Stimulated activated memory B cell treated with anti-CD40 and anti-IgM and Interleukin-4, amounts not matched to agents 10 μg/mL and 1 μg/mL and 100 μg/mL, for 72 hours (primary cell): Measurements from ENCODE around the gene PRKN.

Experiments used
- ATAC-seq: fragments of 150-1000 bp; cut with Tn5 transposase; 2 replicates; pipeline ENCODE4 v1.10.0; 2021
- H3K27ac Mint-ChIP-seq: one replicate; pipeline ENCODE4 v1.8.0; 2022; ENCODE audit warnings: mild to moderate bottlenecking, mixed read lengths
- H3K27me3 Mint-ChIP-seq: one replicate; pipeline ENCODE4 v1.8.0; 2022; ENCODE audit warnings: mixed read lengths
- H3K36me3 Mint-ChIP-seq: one replicate; pipeline ENCODE4 v1.8.0; 2022; ENCODE audit warnings: mixed read lengths
- H3K4me1 Mint-ChIP-seq: one replicate; pipeline ENCODE4 v1.8.0; 2022; ENCODE audit warnings: mixed read lengths
- H3K4me3 Mint-ChIP-seq: one replicate; pipeline ENCODE4 v1.8.0; 2022; ENCODE audit warnings: mild to moderate bottlenecking, moderate library complexity, mixed read lengths
- H3K9me3 Mint-ChIP-seq: one replicate; pipeline ENCODE4 v1.8.0; 2022; ENCODE audit warnings: mixed read lengths

PRKN gene

DNA sequence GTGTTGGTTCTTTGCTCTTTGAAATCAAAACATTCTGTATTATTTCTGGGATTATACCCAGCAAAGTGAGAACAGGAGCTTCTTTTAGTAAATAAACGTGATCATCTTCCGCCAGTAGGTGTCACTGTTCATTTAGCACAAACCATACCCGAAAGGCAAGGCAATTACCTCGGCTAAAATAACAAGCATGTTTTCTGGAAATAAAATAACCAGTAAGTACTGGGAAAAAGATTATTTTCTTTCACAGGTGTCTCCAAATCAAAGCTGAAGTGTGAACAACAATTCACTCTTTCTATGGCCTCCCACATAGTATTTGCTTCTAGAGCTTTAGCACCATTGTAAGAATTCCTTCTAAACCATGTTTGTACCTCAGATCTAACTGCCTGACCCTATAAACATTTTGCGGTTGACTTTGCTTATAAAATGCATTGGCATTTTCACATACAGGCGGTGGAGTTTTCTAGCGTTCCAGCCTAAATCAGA is 1309.1 kb downstream of the PRKN start:
- no peaks in the 10 kb centered on the region for H3K4me1 Mint-ChIP-seq
- H3K27me3 Mint-ChIP-seq = peaks cover 16% of the 10 kb centered on the region
- no peaks in the 10 kb centered on the region for H3K9me3 Mint-ChIP-seq
- no peak for ATAC-seq
- H3K27ac Mint-ChIP-seq = no peak overlapping the region
- H3K36me3 Mint-ChIP-seq = no peaks in the 10 kb centered on the region
- no peak overlapping the region for H3K4me3 Mint-ChIP-seq

DNA sequence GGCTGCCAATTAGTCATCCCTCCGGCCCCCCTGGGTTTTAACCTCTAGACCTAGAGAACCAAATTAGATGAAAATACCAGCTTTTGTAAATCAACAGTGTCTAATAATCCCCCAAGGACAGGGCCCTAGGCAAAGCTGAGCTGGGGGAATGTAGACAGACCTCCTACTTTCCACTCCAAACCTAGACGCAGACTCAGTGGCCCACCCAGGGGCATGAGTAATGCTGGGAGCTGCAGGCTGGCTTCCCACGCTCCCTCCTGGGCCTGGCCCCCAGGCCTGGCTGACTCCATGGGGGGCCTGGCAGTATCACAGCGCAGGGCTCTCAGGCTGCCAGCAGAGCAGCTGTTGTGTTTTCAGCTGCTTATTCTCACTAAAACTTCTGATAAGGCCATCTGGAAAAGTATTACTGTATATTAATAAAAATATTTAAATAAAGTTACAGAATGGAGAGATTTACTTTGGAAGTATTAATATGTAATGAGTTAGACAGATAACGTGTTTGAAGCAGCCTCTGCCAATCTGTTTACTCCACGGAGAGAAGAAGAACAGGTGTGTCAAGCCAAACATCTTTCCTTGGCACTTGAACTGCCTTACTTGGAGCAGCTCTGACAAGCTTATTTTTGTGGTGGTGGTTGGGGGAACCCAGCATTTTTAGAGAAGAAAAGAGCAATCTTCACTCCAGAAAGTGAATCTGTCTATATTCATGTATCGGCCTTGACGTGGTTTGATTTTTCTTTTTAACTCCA is 1309.7 kb downstream of the PRKN start:
- Mint-ChIP-seq H3K27me3 (peaks cover 16% of the 10 kb centered on the region), H3K4me3 (no peak overlapping the region), H3K27ac (no peak overlapping the region), H3K36me3 (no peaks in the 10 kb centered on the region), H3K9me3 (no peaks in the 10 kb centered on the region), H3K4me1 (no peaks in the 10 kb centered on the region)
- no peak for ATAC-seq

DNA sequence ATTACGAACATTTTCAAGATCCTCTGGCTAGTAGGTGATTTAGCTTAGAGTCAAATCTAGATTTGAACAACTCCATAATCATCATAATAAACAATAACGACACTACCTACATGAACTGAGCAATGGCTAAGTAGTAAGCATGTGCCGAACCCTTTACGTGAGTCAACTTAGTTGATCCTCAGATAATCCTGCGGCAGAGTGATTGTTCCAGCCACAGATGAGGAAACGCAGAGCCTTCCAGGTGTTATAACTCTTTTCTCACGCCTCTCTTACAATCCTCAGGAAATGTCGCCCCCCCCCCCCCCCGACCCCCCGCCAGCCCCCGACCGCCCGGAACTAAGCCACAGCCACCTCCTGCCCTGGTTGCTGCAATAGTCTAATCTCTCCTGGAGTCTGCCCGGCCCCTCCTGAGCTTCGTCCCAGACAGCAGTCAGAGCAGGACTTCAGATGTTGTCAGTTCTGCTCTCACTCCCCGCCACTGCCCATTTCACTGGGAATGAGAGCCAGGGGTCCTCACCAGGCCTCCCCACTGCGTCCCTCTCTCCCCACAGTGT is 1312.2 kb downstream of the PRKN start:
- no peak for ATAC-seq
- Mint-ChIP-seq H3K27ac (no peak overlapping the region), H3K4me3 (no peak overlapping the region), H3K36me3 (no peaks in the 10 kb centered on the region), H3K9me3 (no peaks in the 10 kb centered on the region), H3K4me1 (no peaks in the 10 kb centered on the region), H3K27me3 (peaks cover 16% of the 10 kb centered on the region)

DNA sequence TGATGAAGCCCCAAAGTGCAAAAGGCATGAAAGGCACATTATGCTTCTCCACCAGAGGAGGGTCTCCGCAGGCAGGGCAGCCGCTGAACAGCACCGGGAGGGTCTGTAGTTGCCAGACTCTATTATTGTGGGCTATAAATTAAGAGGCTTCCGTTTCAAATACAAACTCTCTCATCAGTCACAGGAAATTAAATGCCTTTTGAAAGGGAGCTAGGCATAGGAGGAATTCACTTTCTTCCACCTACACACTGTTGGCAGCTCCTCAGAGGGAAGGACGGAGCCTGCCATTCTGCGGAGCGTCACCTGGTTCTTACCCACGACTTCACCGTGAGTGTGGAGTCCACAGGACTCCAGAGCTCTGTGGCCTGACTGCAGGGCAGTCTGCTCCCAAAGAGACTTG is 1312.9 kb downstream of the PRKN start:
- no peaks in the 10 kb centered on the region for H3K4me1 Mint-ChIP-seq
- H3K36me3 Mint-ChIP-seq = no peaks in the 10 kb centered on the region
- no peak for ATAC-seq
- peaks cover 16% of the 10 kb centered on the region for H3K27me3 Mint-ChIP-seq
- no peak overlapping the region for H3K27ac Mint-ChIP-seq
- no peaks in the 10 kb centered on the region for H3K9me3 Mint-ChIP-seq
- H3K4me3 Mint-ChIP-seq = no peak overlapping the region

DNA sequence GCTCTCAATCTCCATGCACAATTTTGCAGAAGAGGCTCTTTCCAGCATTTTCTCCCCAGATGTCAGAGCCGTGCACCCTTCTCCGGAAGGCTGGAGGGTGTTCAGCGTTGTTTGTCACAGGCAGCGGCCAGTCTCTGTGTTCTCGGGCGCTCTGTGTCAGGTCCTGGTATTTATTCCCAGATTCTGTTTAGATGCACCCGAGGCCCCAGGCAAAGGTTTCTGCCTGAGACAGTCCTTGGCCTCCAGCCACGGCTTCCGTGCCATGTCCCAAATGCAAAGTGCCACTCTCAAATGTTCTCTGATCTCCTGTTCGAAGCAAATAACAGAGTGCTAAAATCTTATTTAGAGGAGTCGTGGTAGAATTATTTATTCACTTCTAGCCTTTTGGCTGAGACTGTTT is 1313.4 kb downstream of the PRKN start:
- Mint-ChIP-seq H3K27ac (no peak overlapping the region), H3K36me3 (no peaks in the 10 kb centered on the region), H3K4me1 (no peaks in the 10 kb centered on the region), H3K27me3 (peaks cover 16% of the 10 kb centered on the region), H3K4me3 (no peak overlapping the region), H3K9me3 (no peaks in the 10 kb centered on the region)
- no peak for ATAC-seq

DNA sequence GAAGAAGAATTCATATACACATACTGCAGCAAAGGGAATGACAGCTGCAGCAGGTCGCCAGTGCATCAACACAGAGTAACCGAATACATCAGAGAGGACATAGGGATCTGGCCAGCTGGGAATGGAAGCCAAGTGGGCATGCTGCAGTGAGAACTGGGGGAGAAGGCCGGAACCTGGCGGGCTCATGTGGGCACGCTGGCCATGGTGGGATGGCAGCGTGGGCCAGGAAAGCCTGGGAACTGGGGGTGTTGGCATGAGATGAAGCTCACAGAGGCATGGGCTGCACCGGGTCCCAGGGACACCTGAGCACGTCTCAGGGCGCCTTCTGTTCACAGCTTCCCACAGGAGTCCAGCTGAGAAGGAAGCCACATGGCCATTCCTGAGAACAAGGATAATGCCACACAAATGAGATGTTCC is 1314.2 kb downstream of the PRKN start:
- H3K36me3 Mint-ChIP-seq = no peaks in the 10 kb centered on the region
- no peaks in the 10 kb centered on the region for H3K4me1 Mint-ChIP-seq
- peaks cover 16% of the 10 kb centered on the region for H3K27me3 Mint-ChIP-seq
- no peak overlapping the region for H3K27ac Mint-ChIP-seq
- no peak overlapping the region for H3K4me3 Mint-ChIP-seq
- no peak for ATAC-seq
- no peaks in the 10 kb centered on the region for H3K9me3 Mint-ChIP-seq

DNA sequence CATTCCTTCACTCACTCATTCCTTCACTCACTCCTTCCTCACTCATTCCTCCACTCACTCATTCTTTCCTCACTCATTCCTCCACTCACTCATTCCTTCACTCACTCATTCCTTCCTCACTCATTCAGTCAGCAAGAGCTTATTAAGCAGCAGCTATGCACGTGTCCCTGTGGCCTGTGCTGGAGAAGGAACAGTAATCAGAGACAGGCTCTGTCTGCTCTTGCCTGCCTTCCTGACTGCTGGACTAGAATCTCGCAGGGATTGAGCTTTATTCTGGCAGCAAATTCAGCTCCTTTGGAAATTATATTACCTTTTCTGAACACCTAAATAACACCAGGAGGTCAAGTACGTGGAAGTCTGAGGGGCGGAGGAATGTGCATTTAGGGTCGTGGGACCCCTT is 1314.8 kb downstream of the PRKN start:
- no peaks in the 10 kb centered on the region for H3K9me3 Mint-ChIP-seq
- no peak for ATAC-seq

DNA sequence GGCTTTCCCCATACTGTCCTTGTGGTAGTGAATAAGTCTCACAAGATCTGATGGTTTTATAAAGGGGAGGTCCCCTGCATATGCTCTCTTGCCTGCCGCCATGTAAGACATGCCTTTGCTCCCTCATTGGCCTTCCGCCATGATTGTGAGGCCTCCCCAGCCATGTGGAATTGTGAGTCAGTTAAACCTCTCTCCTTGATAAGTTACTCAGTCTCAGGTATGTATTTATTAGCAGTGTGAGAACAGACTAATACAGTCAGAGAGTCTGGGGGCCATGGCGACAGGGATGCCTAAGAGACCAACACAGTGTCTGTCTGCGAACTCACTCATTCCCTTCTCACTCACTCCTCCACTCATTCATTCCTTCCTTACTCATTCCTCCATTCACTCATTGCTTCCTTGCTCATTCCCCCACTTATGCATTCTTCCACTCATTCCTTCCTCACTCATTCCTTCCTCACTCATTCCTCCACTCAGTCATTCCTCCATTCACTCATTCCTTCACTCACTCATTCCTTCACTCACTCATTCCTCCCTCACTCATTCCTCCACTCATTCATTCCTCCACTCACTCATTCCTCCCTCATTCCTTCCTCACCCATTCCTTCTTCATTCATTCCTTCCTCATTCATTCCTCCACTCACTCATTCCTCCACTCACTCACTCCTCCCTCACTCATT is 1316.2 kb downstream of the PRKN start:
- H3K4me3 Mint-ChIP-seq = no peak overlapping the region
- no peaks in the 10 kb centered on the region for H3K36me3 Mint-ChIP-seq
- H3K4me1 Mint-ChIP-seq = no peaks in the 10 kb centered on the region
- H3K27me3 Mint-ChIP-seq = peaks cover 9% of the 10 kb centered on the region
- ATAC-seq = no peak
- no peak overlapping the region for H3K27ac Mint-ChIP-seq
- H3K9me3 Mint-ChIP-seq = no peaks in the 10 kb centered on the region

More for the DNA sequence above, 1314.8 kb downstream of the PRKN start:
- H3K4me1 Mint-ChIP-seq = no peaks in the 10 kb centered on the region
- H3K4me3 Mint-ChIP-seq = no peak overlapping the region
- H3K36me3 Mint-ChIP-seq = no peaks in the 10 kb centered on the region
- H3K27me3 Mint-ChIP-seq = peaks cover 16% of the 10 kb centered on the region
- H3K27ac Mint-ChIP-seq = no peak overlapping the region

DNA sequence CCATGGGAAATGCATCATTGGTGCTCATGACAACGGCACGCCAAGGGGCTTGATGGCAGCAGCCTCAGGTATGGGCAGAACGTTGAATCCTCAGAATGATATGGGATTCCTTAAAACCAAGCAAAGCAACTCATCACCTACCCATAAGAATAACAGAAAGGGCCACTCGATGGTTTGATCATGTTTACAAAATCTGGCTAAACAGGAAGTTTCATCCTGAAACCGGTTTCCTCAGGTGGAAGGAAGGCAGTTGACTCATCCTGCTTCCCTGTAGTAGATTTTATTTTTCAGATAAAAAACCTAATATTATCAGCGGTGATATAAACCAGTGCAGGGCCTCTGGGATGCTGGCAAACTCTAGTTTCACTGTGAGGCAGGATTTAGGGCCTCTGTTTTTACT is 1316.8 kb downstream of the PRKN start:
- H3K4me1 Mint-ChIP-seq = no peaks in the 10 kb centered on the region
- H3K27ac Mint-ChIP-seq = no peak overlapping the region
- H3K36me3 Mint-ChIP-seq = no peaks in the 10 kb centered on the region
- H3K4me3 Mint-ChIP-seq = no peak overlapping the region
- H3K27me3 Mint-ChIP-seq = peaks cover 2% of the 10 kb centered on the region
- no peaks in the 10 kb centered on the region for H3K9me3 Mint-ChIP-seq
- no peak for ATAC-seq

DNA sequence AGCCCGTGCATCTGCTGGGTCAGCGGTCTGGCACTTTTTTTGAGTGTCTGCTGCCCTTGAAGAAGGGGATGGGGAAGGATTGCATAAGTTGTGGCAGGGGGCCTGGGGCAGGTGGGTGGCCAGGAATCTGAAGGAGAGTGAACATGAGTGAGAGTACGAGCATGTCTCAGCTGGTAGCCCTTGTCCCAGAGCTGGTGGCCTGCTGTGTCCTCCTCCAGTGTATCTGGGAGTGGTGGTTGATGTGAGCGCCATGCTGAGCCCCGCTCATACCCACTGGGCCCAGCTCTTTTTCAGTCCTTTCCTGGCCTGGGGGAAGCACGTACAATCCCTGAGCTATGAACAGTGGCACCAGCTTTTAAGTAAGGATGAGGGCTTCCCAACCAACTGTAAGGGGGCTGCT is 1317.5 kb downstream of the PRKN start:
- Mint-ChIP-seq H3K27ac (no peak overlapping the region), H3K36me3 (no peaks in the 10 kb centered on the region), H3K4me1 (no peaks in the 10 kb centered on the region), H3K4me3 (no peak overlapping the region), H3K27me3 (no peaks in the 10 kb centered on the region), H3K9me3 (no peaks in the 10 kb centered on the region)
- ATAC-seq = no peak

DNA sequence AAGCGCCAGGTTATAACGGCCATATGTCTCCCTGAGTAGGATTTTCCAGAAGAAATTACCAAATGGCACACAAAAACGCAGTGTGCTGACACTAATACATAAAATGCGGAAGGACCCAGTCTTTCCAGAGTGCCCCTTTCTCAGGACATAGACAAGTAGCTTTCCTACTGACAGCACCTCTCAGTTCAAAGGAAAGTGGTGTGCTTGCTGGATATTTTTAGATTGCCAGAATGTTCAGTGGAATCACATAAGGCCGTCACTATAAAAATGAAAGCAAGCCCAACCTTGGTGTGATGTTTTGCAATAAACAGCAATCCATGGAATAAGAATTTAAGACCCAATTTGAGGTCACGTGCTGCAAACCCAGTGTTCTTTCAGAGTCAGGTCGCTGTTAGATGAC is 1318.2 kb downstream of the PRKN start:
- H3K4me1 Mint-ChIP-seq = no peaks in the 10 kb centered on the region
- no peak overlapping the region for H3K4me3 Mint-ChIP-seq
- ATAC-seq = no peak
- H3K9me3 Mint-ChIP-seq = no peaks in the 10 kb centered on the region
- H3K36me3 Mint-ChIP-seq = no peaks in the 10 kb centered on the region
- no peak overlapping the region for H3K27ac Mint-ChIP-seq
- H3K27me3 Mint-ChIP-seq = no peaks in the 10 kb centered on the region

DNA sequence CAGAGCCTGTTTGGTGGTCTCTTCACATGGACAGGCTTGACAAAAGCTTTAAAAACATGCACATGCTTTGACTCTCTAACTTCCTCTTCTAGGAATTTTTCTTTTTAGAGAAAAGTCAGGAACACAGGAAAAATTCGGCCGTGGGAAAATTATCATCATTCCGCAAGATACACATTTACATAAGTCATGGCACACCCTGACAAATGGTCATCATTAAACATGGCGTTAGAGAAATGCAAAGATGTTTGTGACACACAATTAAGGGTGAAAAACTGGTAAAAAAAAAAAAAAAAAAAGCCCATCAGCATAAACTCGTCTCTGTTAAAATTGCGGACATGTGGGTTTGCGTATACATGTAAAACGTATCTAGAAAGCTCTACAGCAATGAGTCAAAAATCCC is 1319.5 kb downstream of the PRKN start:
- Mint-ChIP-seq H3K36me3 (no peaks in the 10 kb centered on the region), H3K27ac (no peak overlapping the region), H3K4me1 (no peaks in the 10 kb centered on the region), H3K9me3 (peaks cover 6% of the 10 kb centered on the region), H3K4me3 (no peak overlapping the region), H3K27me3 (no peaks in the 10 kb centered on the region)
- ATAC-seq = no peak

DNA sequence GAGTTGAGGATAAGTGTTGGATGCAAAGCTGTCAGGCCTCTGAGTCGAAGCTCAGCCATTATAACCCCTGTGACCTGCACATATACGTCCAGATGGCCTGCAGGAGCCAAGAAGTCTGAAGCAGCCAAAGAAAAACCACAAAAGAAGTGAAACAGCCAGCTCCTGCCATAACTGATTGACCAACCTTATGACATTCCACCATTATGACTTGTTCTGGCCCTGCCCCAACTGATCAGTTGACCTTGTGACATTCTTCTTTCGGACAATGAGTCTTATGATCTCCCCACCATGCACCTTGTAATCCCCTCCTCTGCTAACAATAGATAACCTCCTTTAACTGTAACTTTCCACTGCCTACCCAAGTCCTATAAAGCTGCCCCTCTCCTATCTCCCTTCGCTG is 1320.0 kb downstream of the PRKN start:
- H3K4me1 Mint-ChIP-seq = no peaks in the 10 kb centered on the region
- H3K4me3 Mint-ChIP-seq = no peak overlapping the region
- H3K9me3 Mint-ChIP-seq = peaks cover 6% of the 10 kb centered on the region
- H3K27ac Mint-ChIP-seq = no peak overlapping the region
- no peaks in the 10 kb centered on the region for H3K27me3 Mint-ChIP-seq
- no peak for ATAC-seq
- no peaks in the 10 kb centered on the region for H3K36me3 Mint-ChIP-seq

DNA sequence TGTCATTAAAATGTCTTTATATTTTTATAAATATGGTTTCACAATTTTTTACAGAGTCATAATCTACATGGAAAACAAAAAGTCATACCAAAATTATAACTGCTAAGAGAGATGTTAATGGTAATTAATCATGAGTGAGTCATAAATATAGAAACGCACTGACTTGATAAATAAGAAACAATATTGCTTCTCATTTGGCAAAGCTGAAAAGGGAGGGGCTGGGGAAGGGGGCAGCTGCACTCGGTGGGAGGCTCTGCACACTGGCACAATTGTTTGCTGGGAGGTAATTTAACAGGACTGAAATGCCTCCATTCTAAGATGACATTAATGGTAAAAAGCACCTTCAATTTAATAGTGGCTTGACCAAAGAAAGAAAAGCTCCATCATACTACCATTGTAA is 1320.5 kb downstream of the PRKN start:
- Mint-ChIP-seq H3K36me3 (no peaks in the 10 kb centered on the region), H3K27ac (no peak overlapping the region)

DNA sequence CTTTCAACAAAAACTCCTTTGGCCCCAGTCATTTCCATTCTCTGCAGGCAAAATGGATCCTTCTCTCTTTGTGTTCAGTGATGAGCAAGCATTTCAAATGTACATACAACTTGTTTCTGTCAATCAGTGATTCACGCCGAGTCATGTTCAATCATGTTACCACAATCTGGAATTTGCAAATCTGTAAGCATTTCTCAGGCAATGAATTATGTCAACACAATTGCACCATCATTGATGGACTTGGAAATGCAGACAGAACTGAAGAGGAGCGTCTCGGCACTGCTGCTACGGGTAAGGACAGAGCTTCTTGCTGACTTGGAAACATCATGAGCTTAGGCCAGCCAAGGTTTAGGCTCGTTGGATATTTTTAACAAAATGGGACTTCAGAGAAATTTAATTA is 1320.9 kb downstream of the PRKN start:
- H3K4me1 Mint-ChIP-seq = no peaks in the 10 kb centered on the region

More for the DNA sequence above, 1320.5 kb downstream of the PRKN start:
- no peak for ATAC-seq
- Mint-ChIP-seq H3K4me1 (no peaks in the 10 kb centered on the region), H3K9me3 (peaks cover 6% of the 10 kb centered on the region), H3K4me3 (no peak overlapping the region), H3K27me3 (no peaks in the 10 kb centered on the region)

DNA sequence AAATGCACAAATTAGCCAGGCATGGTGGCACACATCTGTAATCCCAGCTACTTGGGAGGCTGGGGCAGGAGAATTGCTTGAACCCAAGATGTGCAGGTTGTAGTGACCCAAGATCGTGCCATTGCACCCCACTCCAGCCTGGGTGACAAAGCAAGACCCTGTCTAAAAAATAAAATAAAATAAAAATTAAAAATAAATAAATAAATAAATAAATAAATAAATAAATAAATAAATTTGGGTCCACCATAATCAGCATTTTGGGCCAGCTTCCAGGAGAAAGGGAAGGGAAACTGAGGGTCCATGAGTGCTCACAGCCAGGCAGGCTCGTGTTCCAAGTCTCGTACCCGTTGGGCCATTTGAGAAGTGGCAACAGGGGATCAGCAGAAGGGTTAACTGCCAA is 1322.1 kb downstream of the PRKN start:
- Mint-ChIP-seq H3K27ac (no peak overlapping the region), H3K36me3 (no peaks in the 10 kb centered on the region), H3K4me1 (no peaks in the 10 kb centered on the region), H3K27me3 (no peaks in the 10 kb centered on the region), H3K9me3 (peaks cover 6% of the 10 kb centered on the region), H3K4me3 (no peak overlapping the region)
- ATAC-seq = no peak

More for the DNA sequence above, 1320.9 kb downstream of the PRKN start:
- peaks cover 6% of the 10 kb centered on the region for H3K9me3 Mint-ChIP-seq
- no peak for ATAC-seq
- H3K4me3 Mint-ChIP-seq = no peak overlapping the region
- no peak overlapping the region for H3K27ac Mint-ChIP-seq
- no peaks in the 10 kb centered on the region for H3K27me3 Mint-ChIP-seq
- no peaks in the 10 kb centered on the region for H3K36me3 Mint-ChIP-seq
